ENCODE measurements around the gene FNTB. TPM values are rescaled to one million over a fixed set of nuclear protein-coding genes. Genes with fewer than 3 reads are reported as not detected.
"Not testable (repeated sequence)": the region's sequence is repeated elsewhere in the genome, so short reads cannot be mapped to it uniquely, and the experiment has no call there.

Gene FNTB
- polyA plus RNA-seq, 3 donors from 2014 or later = 1.0 to 5.2 (median 1.6) TPM

- no peak for DNase-seq
- Mint-ChIP-seq H3K4me3 (no peak overlapping the region), H3K27ac (peak overlapping the region in 5 of 6 donors; percentile 20 to 59 (median 35)), H3K9me3 (no peaks in the 10 kb centered on the region), H3K36me3 (peaks cover 41 to 79% (median 44%) of the 10 kb centered on the region in 3 donors), H3K4me1 (peaks cover 56 to 99% of the 10 kb centered on the region in 2 donors), H3K27me3 (ENCODE audit: low read depth in 3 of 3) (peaks cover 0 to 2% (median 0%) of the 10 kb centered on the region in 3 donors)
These were observed 98.1 kb downstream of the FNTB start for GRCh38 chr14:65084554-65085505.

GRCh38 chr14:65086686-65087085 is 100.0 kb downstream of the FNTB start:
- peaks cover 44 to 94% of the 10 kb centered on the region in 2 donors for H3K4me1 Mint-ChIP-seq
- not testable (repeated sequence) for DNase-seq; H3K9me3 Mint-ChIP-seq; H3K27me3 Mint-ChIP-seq (ENCODE audit: low read depth in 3 of 3); H3K4me3 Mint-ChIP-seq
- H3K36me3 Mint-ChIP-seq = peaks cover 43 to 78% (median 48%) of the 10 kb centered on the region in 3 donors
- H3K27ac Mint-ChIP-seq = peak overlapping the region in 2 of 6 donors; percentile 43 to 51

DNA sequence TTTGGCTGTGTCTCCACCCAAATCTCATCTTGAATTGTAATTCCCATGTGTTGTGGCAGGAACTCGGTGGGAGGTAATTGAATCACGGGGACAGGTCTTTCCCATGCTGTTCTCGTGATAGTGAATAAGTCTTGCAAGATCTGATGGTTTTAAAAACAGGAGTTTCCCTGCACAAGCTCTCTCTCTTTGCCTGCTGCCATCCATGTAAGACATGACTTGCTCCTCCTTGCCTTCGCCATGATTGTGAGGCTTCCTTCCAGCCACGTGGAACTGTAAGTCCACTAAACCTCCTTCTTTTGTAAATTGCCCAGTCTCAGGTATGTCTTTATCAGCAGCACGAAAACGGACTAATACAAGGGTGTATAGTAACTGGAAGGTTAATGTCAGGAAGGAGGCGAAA is 101.1 kb downstream of the FNTB start:
- Mint-ChIP-seq H3K27ac (peak overlapping the region in 1 of 6 donors; percentile 13), H3K4me1 (peaks cover 35 to 85% of the 10 kb centered on the region in 2 donors), H3K36me3 (peaks cover 37 to 71% (median 42%) of the 10 kb centered on the region in 3 donors)
- not testable (repeated sequence) for H3K4me3 Mint-ChIP-seq; DNase-seq; H3K9me3 Mint-ChIP-seq; H3K27me3 Mint-ChIP-seq (ENCODE audit: low read depth in 3 of 3)

GRCh38 chr14:65092349-65092748 is 105.7 kb downstream of the FNTB start:
- no peak overlapping the region for H3K4me3 Mint-ChIP-seq

DNA sequence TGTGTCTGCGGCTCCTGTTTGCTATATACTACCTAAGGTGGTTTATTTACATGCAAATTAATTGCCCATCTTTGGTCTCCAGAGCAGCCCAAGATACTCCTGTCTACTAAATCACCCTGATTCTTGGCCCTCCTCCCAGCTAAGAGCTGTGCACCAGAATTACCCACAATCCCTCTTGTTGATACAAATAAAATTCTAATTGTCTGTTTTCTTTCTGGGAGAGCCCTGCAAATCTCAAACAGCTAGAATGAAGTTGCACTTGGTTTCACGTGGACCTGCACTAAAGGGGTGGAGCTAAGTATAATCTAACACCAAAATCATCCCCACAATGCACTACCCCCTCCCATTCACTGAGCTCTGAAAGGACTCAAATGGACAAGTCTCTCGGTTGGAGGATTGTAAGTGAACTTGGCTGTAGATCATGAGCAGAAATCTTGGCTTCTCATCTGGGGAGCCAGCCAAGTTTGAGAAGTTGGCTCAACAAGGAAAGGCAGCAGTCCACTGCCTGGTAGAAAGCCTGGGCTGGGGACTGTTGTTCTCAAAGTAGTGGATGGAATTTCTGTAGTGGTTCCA is 109.0 kb downstream of the FNTB start:
- H3K9me3 Mint-ChIP-seq = no peaks in the 10 kb centered on the region
- H3K4me1 Mint-ChIP-seq = peaks cover 72 to 92% of the 10 kb centered on the region in 2 donors
- H3K27me3 Mint-ChIP-seq (ENCODE audit: low read depth in 3 of 3) = no peaks in the 10 kb centered on the region
- peak overlapping the region; percentile 26 to 79 (median 54) for H3K27ac Mint-ChIP-seq
- H3K4me3 Mint-ChIP-seq = peak overlapping the region; percentile 23 to 64 (median 63)
- H3K36me3 Mint-ChIP-seq = peaks cover 8 to 30% (median 19%) of the 10 kb centered on the region in 3 donors
- no peak for DNase-seq

More at GRCh38 chr14:65092349-65092748, 105.7 kb downstream of the FNTB start:
- H3K4me1 Mint-ChIP-seq = peaks cover 56 to 87% of the 10 kb centered on the region in 2 donors
- peaks cover 28 to 48% (median 32%) of the 10 kb centered on the region in 3 donors for H3K36me3 Mint-ChIP-seq
- no peak overlapping the region for H3K27ac Mint-ChIP-seq
- DNase-seq = no peak
- no peaks in the 10 kb centered on the region for H3K9me3 Mint-ChIP-seq
- no peaks in the 10 kb centered on the region for H3K27me3 Mint-ChIP-seq (ENCODE audit: low read depth in 3 of 3)

- H3K9me3 Mint-ChIP-seq = no peaks in the 10 kb centered on the region
- H3K27me3 Mint-ChIP-seq (ENCODE audit: low read depth in 3 of 3) = peaks cover 0 to 3% (median 0%) of the 10 kb centered on the region in 3 donors
These were observed 109.8 kb downstream of the FNTB start for GRCh38 chr14:65096323-65097089.

GRCh38 chr14:65098586-65098985 is 111.9 kb downstream of the FNTB start:
- peak; percentile 57 to 65 (median 58) for DNase-seq
- H3K4me3 Mint-ChIP-seq = peak overlapping the region; percentile 76 to 90 (median 84)
- H3K27ac Mint-ChIP-seq = peak overlapping the region; percentile 90 to 95 (median 94)
- H3K9me3 Mint-ChIP-seq = no peaks in the 10 kb centered on the region
- peaks cover 76 to 86% of the 10 kb centered on the region in 2 donors for H3K4me1 Mint-ChIP-seq
- H3K36me3 Mint-ChIP-seq = peaks cover under 1 to 10% (median under 1%) of the 10 kb centered on the region in 3 donors
- peaks cover 9 to 14% (median 9%) of the 10 kb centered on the region in 3 donors for H3K27me3 Mint-ChIP-seq (ENCODE audit: low read depth in 3 of 3)

More at GRCh38 chr14:65096323-65097089, 109.8 kb downstream of the FNTB start:
- Mint-ChIP-seq H3K4me1 (peaks cover 75 to 92% of the 10 kb centered on the region in 2 donors), H3K36me3 (peaks cover 8 to 23% (median 11%) of the 10 kb centered on the region in 3 donors), H3K4me3 (peak overlapping the region; percentile 23 to 64 (median 63)), H3K27ac (peak overlapping the region; percentile 26 to 79 (median 54))
- no peak for DNase-seq

DNA sequence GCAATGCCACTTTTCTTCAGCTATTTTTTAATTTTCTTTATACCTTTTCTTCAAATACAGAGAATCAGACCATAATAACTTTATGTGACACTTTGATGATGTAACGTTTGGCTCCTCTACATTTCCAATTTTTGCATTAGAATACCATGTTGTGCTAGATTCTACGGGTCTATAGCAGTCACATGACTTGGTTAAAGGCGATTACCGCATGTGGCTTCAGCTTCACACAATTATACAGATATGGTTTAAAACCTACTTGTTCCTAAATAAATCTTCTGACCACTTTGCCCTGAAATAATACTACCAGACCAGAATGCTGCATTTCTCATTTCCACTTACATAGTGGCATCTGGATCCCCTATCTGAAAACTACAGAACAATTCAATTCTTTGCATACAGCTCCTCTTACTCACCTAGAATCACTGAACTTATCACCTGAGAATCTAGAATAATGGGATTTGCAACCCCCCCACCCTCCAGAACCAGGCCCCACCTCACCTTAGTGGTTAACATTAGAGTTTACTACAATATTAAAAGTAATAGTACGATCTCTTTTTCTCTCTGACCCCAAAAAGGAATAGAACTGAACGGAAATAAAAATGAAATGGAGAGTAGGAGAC is 114.3 kb downstream of the FNTB start:
- Mint-ChIP-seq H3K9me3 (no peaks in the 10 kb centered on the region), H3K27me3 (ENCODE audit: low read depth in 3 of 3) (peaks cover 9 to 14% (median 11%) of the 10 kb centered on the region in 3 donors), H3K4me1 (peaks cover 55 to 63% of the 10 kb centered on the region in 2 donors), H3K27ac (peak overlapping the region; percentile 86 to 99 (median 91)), H3K4me3 (peak overlapping the region; percentile 88 to 94 (median 90)), H3K36me3 (peaks cover 0 to 5% (median 0%) of the 10 kb centered on the region in 3 donors)
- peak; percentile 37 to 51 (median 41) for DNase-seq

GRCh38 chr14:65101631-65102440 is 115.1 kb downstream of the FNTB start:
- H3K9me3 Mint-ChIP-seq = no peaks in the 10 kb centered on the region

DNA sequence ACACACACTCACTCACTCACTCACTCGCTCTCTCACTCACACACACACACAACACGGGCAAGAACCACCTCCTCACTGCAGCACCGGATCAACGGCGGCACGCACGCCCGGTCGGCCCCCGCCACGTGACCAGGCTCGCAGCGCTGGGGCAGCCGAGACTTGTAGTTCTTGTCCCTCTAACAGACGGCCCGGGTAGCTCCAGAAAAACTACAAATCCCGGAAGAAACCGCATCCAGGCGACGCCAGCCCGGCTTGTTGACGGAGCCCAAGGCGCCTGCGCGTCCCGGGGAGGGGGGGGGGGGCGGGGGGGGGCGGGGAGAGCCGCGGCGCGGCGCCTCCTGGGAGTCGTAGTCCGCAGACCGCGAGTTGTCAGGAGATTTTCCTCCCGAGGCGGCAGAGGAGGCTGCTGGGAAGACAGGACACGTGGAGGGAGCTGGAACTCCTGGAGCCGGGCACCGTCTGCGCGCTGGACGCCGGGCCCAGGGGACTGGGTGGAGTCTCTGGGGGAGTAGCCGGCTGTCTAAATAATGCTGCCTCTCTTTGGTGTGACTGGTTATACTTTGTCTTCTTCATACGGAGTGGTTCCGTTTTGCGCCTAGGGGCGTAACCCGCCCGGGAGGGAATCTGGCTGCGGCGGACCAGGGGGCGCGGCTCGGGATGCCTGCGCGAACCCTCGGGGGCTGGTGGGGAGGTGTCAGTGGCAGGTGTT is 115.9 kb downstream of the FNTB start, which contains the start of gene MAX:
MAX (minus strand) TSS at position 77 of the 709 bp plus-strand sequence. CDS start 178 bp downstream, outside the sequence.
- peaks cover 9 to 14% (median 11%) of the 10 kb centered on the region in 3 donors for H3K27me3 Mint-ChIP-seq (ENCODE audit: low read depth in 3 of 3)

More at GRCh38 chr14:65101631-65102440, 115.1 kb downstream of the FNTB start:
- Mint-ChIP-seq H3K36me3 (peaks cover 0 to 5% (median 0%) of the 10 kb centered on the region in 3 donors), H3K4me3 (peak overlapping the region; percentile 88 to 94 (median 91)), H3K27ac (peak overlapping the region; percentile 86 to 99 (median 96)), H3K4me1 (peaks cover 47 to 55% of the 10 kb centered on the region in 2 donors), H3K27me3 (ENCODE audit: low read depth in 3 of 3) (peaks cover 9 to 14% (median 11%) of the 10 kb centered on the region in 3 donors)
- DNase-seq = peak; percentile 23 to 30 (median 30)

GRCh38 chr14:65103150-65103760 is 116.6 kb downstream of the FNTB start:
- H3K27me3 Mint-ChIP-seq (ENCODE audit: low read depth in 3 of 3) = peaks cover 9 to 14% (median 11%) of the 10 kb centered on the region in 3 donors
- H3K4me3 Mint-ChIP-seq = peak overlapping the region; percentile 86 to 94 (median 91)
- DNase-seq = no peak
- no peaks in the 10 kb centered on the region for H3K9me3 Mint-ChIP-seq
- H3K27ac Mint-ChIP-seq = peak overlapping the region; percentile 27 to 95 (median 82)
- H3K36me3 Mint-ChIP-seq = peaks cover 0 to 5% (median 0%) of the 10 kb centered on the region in 3 donors
- H3K4me1 Mint-ChIP-seq = peaks cover 35 to 40% of the 10 kb centered on the region in 2 donors

More for the DNA sequence above, 115.9 kb downstream of the FNTB start, which contains the start of gene MAX:
- peak within 1 kb of the TSS; percentile 86 to 99 (median 96) for H3K27ac Mint-ChIP-seq
- DNase-seq = peak; percentile 98 to 99 (median 98)
- H3K4me3 Mint-ChIP-seq = peak within 1 kb of the TSS; percentile 88 to 94 (median 91)
- peaks cover 0 to 5% (median 0%) of the 10 kb centered on the region in 3 donors for H3K36me3 Mint-ChIP-seq
- H3K9me3 Mint-ChIP-seq = no peaks in the 10 kb centered on the region
- peaks cover 41 to 47% of the 10 kb centered on the region in 2 donors for H3K4me1 Mint-ChIP-seq

Measured in immature natural killer cell (primary cell).